ENCODE results near the gene TTC7B.

Gene TTC7B

GRCh38 chr14:90582166-90582565 is 234.1 kb downstream of the TTC7B start:
- no peak overlapping the region for H3K23ac ChIP-seq (ENCODE audit: low read length)
- H3K36me3 ChIP-seq (ENCODE audit: control insufficient read depth in 1 of 2, insufficient read depth in 2 of 2, low read length in 2 of 2) = peaks cover 17 to 21% of the 10 kb centered on the region in 2 experiments
- no peak overlapping the region for H4K8ac ChIP-seq (ENCODE audit: low read depth, low read length)
- H2BK5ac ChIP-seq (ENCODE audit: low read depth, low read length, poor library complexity) = no peak overlapping the region
- no peak overlapping the region for H4K91ac ChIP-seq (ENCODE audit: low read depth, low read length)
- no peak overlapping the region for H3K4me3 ChIP-seq (ENCODE audit: low read depth, low read length)
- no peak overlapping the region for H3K9ac ChIP-seq (ENCODE audit: low read length)
- no peak overlapping the region for H3K14ac ChIP-seq (ENCODE audit: low read length)
- no peak overlapping the region for H2AFZ ChIP-seq (ENCODE audit: insufficient read depth, low read length, poor library complexity)
- no peak overlapping the region for H4K12ac ChIP-seq (ENCODE audit: low read depth, low read length)
- no peaks in the 10 kb centered on the region for H3K79me2 ChIP-seq (ENCODE audit: control insufficient read depth, insufficient read depth, low read length, poor library complexity)
- WGBS (ENCODE audit: extremely low coverage, insufficient coverage, insufficient read length) = no CpG with 5 or more reads among the region's 3 CpGs
- H2BK12ac ChIP-seq (ENCODE audit: low read length) = no peak overlapping the region
- H3K27me3 ChIP-seq (ENCODE audit: insufficient read depth, low read length) = no peaks in the 10 kb centered on the region
- no peak for DNase-seq
- no peak overlapping the region for H3K27ac ChIP-seq (ENCODE audit: low read depth, low read length)
- H3K9me3 ChIP-seq (ENCODE audit: insufficient read depth, low read depth, low read length) = no peaks in the 10 kb centered on the region
- no peak overlapping the region for H3K4ac ChIP-seq (ENCODE audit: low read depth, low read length)
- no peak overlapping the region for H3K4me2 ChIP-seq (ENCODE audit: low read length)
- H2BK120ac ChIP-seq (ENCODE audit: insufficient read depth, low read length, poor library complexity) = no peak overlapping the region
- H3K79me1 ChIP-seq (ENCODE audit: low read length) = no peaks in the 10 kb centered on the region
- H3K4me1 ChIP-seq (ENCODE audit: control insufficient read depth in 1 of 2, insufficient read depth in 2 of 2, low read length in 2 of 2) = peaks cover 0 to 2% of the 10 kb centered on the region in 2 experiments
- H2AK5ac ChIP-seq (ENCODE audit: low read length) = no peak overlapping the region
- no peak overlapping the region for H3K18ac ChIP-seq (ENCODE audit: low read length)

- Histone ChIP-seq H3K79me1 (ENCODE audit: low read length) (no peaks in the 10 kb centered on the region), H3K14ac (ENCODE audit: low read length) (no peak overlapping the region), H3K36me3 (ENCODE audit: control insufficient read depth in 1 of 2, insufficient read depth in 2 of 2, low read length in 2 of 2) (peaks cover 17 to 22% of the 10 kb centered on the region in 2 experiments), H3K9me3 (ENCODE audit: insufficient read depth, low read depth, low read length) (no peaks in the 10 kb centered on the region), H2BK5ac (ENCODE audit: low read depth, low read length, poor library complexity) (no peak overlapping the region), H3K4me2 (ENCODE audit: low read length) (no peak overlapping the region), H4K91ac (ENCODE audit: low read depth, low read length) (no peak overlapping the region), H3K27me3 (ENCODE audit: insufficient read depth, low read length) (no peaks in the 10 kb centered on the region), H2BK12ac (ENCODE audit: low read length) (no peak overlapping the region), H4K8ac (ENCODE audit: low read depth, low read length) (no peak overlapping the region), H3K27ac (ENCODE audit: low read depth, low read length) (no peak overlapping the region), H2AK5ac (ENCODE audit: low read length) (no peak overlapping the region), H3K4ac (ENCODE audit: low read depth, low read length) (no peak overlapping the region), H3K18ac (ENCODE audit: low read length) (no peak overlapping the region), H3K4me1 (ENCODE audit: control insufficient read depth in 1 of 2, insufficient read depth in 2 of 2, low read length in 2 of 2) (peaks cover 0 to 2% of the 10 kb centered on the region in 2 experiments), H3K23ac (ENCODE audit: low read length) (no peak overlapping the region), H4K12ac (ENCODE audit: low read depth, low read length) (no peak overlapping the region), H3K4me3 (ENCODE audit: low read depth, low read length) (no peak overlapping the region), H3K9ac (ENCODE audit: low read length) (no peak overlapping the region), H2BK120ac (ENCODE audit: insufficient read depth, low read length, poor library complexity) (no peak overlapping the region), H3K79me2 (ENCODE audit: control insufficient read depth, insufficient read depth, low read length, poor library complexity) (no peaks in the 10 kb centered on the region), H2AFZ (ENCODE audit: insufficient read depth, low read length, poor library complexity) (no peak overlapping the region)
- no peak for DNase-seq
- WGBS (ENCODE audit: extremely low coverage, insufficient coverage, insufficient read length) = no CpG with 5 or more reads among the region's 8 CpGs
Observed at GRCh38 chr14:90581745-90582144, 234.5 kb downstream of the TTC7B start.

- Histone ChIP-seq H4K91ac (ENCODE audit: low read depth, low read length) (no peak overlapping the region), H2AFZ (ENCODE audit: insufficient read depth, low read length, poor library complexity) (no peak overlapping the region)
Observed at GRCh38 chr14:90580377-90581335, 235.6 kb downstream of the TTC7B start.

GRCh38 chr14:90579816-90580215 is 236.4 kb downstream of the TTC7B start:
- Histone ChIP-seq H3K18ac (ENCODE audit: low read length) (no peak overlapping the region), H2BK5ac (ENCODE audit: low read depth, low read length, poor library complexity) (no peak overlapping the region), H3K36me3 (ENCODE audit: control insufficient read depth in 1 of 2, insufficient read depth in 2 of 2, low read length in 2 of 2) (peaks cover 15 to 22% of the 10 kb centered on the region in 2 experiments), H3K4me2 (ENCODE audit: low read length) (no peak overlapping the region), H2BK12ac (ENCODE audit: low read length) (no peak overlapping the region), H3K23ac (ENCODE audit: low read length) (no peak overlapping the region), H3K9me3 (ENCODE audit: insufficient read depth, low read depth, low read length) (no peaks in the 10 kb centered on the region), H4K8ac (ENCODE audit: low read depth, low read length) (no peak overlapping the region), H3K27ac (ENCODE audit: low read depth, low read length) (no peak overlapping the region), H2AK5ac (ENCODE audit: low read length) (no peak overlapping the region), H3K4me3 (ENCODE audit: low read depth, low read length) (peak overlapping the region; percentile 20), H2AFZ (ENCODE audit: insufficient read depth, low read length, poor library complexity) (no peak overlapping the region), H3K4ac (ENCODE audit: low read depth, low read length) (no peak overlapping the region), H3K14ac (ENCODE audit: low read length) (no peak overlapping the region), H3K79me1 (ENCODE audit: low read length) (no peaks in the 10 kb centered on the region), H4K91ac (ENCODE audit: low read depth, low read length) (no peak overlapping the region), H4K12ac (ENCODE audit: low read depth, low read length) (no peak overlapping the region), H3K27me3 (ENCODE audit: insufficient read depth, low read length) (no peaks in the 10 kb centered on the region), H2BK120ac (ENCODE audit: insufficient read depth, low read length, poor library complexity) (no peak overlapping the region), H3K79me2 (ENCODE audit: control insufficient read depth, insufficient read depth, low read length, poor library complexity) (no peaks in the 10 kb centered on the region), H3K4me1 (ENCODE audit: control insufficient read depth in 1 of 2, insufficient read depth in 2 of 2, low read length in 2 of 2) (peaks cover 0 to 2% of the 10 kb centered on the region in 2 experiments), H3K9ac (ENCODE audit: low read length) (no peak overlapping the region)
- no peak for DNase-seq
- 100% methylated on average over 1 of the region's 9 CpGs for WGBS (ENCODE audit: extremely low coverage, insufficient coverage, insufficient read length)

More at GRCh38 chr14:90580377-90581335, 235.6 kb downstream of the TTC7B start:
- Histone ChIP-seq H3K4me2 (ENCODE audit: low read length) (no peak overlapping the region), H3K27me3 (ENCODE audit: insufficient read depth, low read length) (no peaks in the 10 kb centered on the region), H3K23ac (ENCODE audit: low read length) (no peak overlapping the region), H3K9me3 (ENCODE audit: insufficient read depth, low read depth, low read length) (no peaks in the 10 kb centered on the region), H2AK5ac (ENCODE audit: low read length) (no peak overlapping the region), H3K4me3 (ENCODE audit: low read depth, low read length) (no peak overlapping the region), H4K8ac (ENCODE audit: low read depth, low read length) (no peak overlapping the region), H3K4me1 (ENCODE audit: control insufficient read depth in 1 of 2, insufficient read depth in 2 of 2, low read length in 2 of 2) (peaks cover 0 to 2% of the 10 kb centered on the region in 2 experiments), H2BK120ac (ENCODE audit: insufficient read depth, low read length, poor library complexity) (no peak overlapping the region), H3K4ac (ENCODE audit: low read depth, low read length) (no peak overlapping the region), H3K27ac (ENCODE audit: low read depth, low read length) (no peak overlapping the region), H3K18ac (ENCODE audit: low read length) (no peak overlapping the region), H2BK12ac (ENCODE audit: low read length) (no peak overlapping the region), H3K79me2 (ENCODE audit: control insufficient read depth, insufficient read depth, low read length, poor library complexity) (no peaks in the 10 kb centered on the region), H3K14ac (ENCODE audit: low read length) (no peak overlapping the region), H3K9ac (ENCODE audit: low read length) (no peak overlapping the region), H4K12ac (ENCODE audit: low read depth, low read length) (no peak overlapping the region), H3K36me3 (ENCODE audit: control insufficient read depth in 1 of 2, insufficient read depth in 2 of 2, low read length in 2 of 2) (peaks cover 16 to 22% of the 10 kb centered on the region in 2 experiments), H3K79me1 (ENCODE audit: low read length) (no peaks in the 10 kb centered on the region), H2BK5ac (ENCODE audit: low read depth, low read length, poor library complexity) (no peak overlapping the region)
- DNase-seq = no peak
- WGBS (ENCODE audit: extremely low coverage, insufficient coverage, insufficient read length) = no CpG with 5 or more reads among the region's 20 CpGs

Measured in trophoblast cell (in vitro differentiated cells and primary cell).